MCF 10A (cell line): ENCODE data around the gene PIGA. TPM values are rescaled to one million over a fixed set of nuclear protein-coding genes. Genes with fewer than 3 reads are reported as not detected.
"Not testable (repeated sequence)": the region's sequence is repeated elsewhere in the genome, so short reads cannot be mapped to it uniquely, and the experiment has no call there.

Experiments used
- BruUV-seq: library from RNA; stranded (reverse); fragments of 400-500 nt; replicated peaks from 2 replicates; lab custom pipeline; 2021; lab: Mats Ljungman, UMichigan
- CTCF ChIA-PET: fragments of 300-600 bp; sonication (Branson Sonifier 250); formaldehyde crosslinking; extraction: SDS; loops from one replicate; lab custom pipeline; 2021; ENCODE audit warnings: antibody characterized with exemption, inconsistent platforms; lab: Yijun Ruan, JAX
- POLR2A ChIA-PET: fragments of 300-600, 350-650 bp; sonication (Branson Sonifier 250); formaldehyde crosslinking; extraction: SDS; loops from one replicate; lab custom pipeline; 2020; ENCODE audit warnings: antibody characterized with exemption, inconsistent platforms; lab: Yijun Ruan, JAX
- DNase-seq: peaks from one replicate; pipeline ENCODE4 v3.0.0-alpha.2; 2018; ENCODE audit not compliant: unreplicated experiment
- H3K27ac Mint-ChIP-seq: one replicate; pipeline ENCODE4 v1.8.0; 2022; ENCODE audit warnings: mild to moderate bottlenecking, low read depth, mixed read lengths; ENCODE audit not compliant: unreplicated experiment
- H3K27me3 Mint-ChIP-seq: one replicate; pipeline ENCODE4 v1.8.0; 2022; ENCODE audit warnings: mixed read lengths; ENCODE audit not compliant: insufficient read depth, unreplicated experiment
- H3K36me3 Mint-ChIP-seq: one replicate; pipeline ENCODE4 v1.8.0; 2022; ENCODE audit warnings: mild to moderate bottlenecking, moderate library complexity, mixed read lengths; ENCODE audit not compliant: insufficient read depth, unreplicated experiment
- H3K4me1 Mint-ChIP-seq: one replicate; pipeline ENCODE4 v1.8.0; 2022; ENCODE audit warnings: mixed read lengths; ENCODE audit not compliant: insufficient read depth, unreplicated experiment
- H3K4me3 Mint-ChIP-seq: one replicate; pipeline ENCODE4 v1.8.0; 2022; ENCODE audit warnings: mild to moderate bottlenecking, moderate library complexity, mixed read lengths; ENCODE audit not compliant: unreplicated experiment
- H3K9me3 Mint-ChIP-seq: one replicate; pipeline ENCODE4 v1.8.0; 2022; ENCODE audit warnings: mixed read lengths; ENCODE audit not compliant: unreplicated experiment
- intact Hi-C: fragments of 100-400 bp; cut with micrococcal nuclease; formaldehyde crosslinking; loops from 2 replicates; pipeline ENCODE4 v1.14.1; 2022
- total RNA-seq: library from RNA; stranded (reverse); gene quantifications from 2 replicates; pipeline ENCODE4 v1.2.3, GENCODE V29; 2022
- TF ChIP-seq, protein P1 (sequence below): fragments of 200-600 bp; IDR thresholded peaks from one replicate; pipeline ENCODE4 v1.8.0; 2022; ENCODE audit warnings: antibody characterized with exemption, mild to moderate bottlenecking; ENCODE audit not compliant: unreplicated experiment

Gene PIGA
- total RNA-seq, 1 experiment from 2014 or later = 17.3 TPM

DNA sequence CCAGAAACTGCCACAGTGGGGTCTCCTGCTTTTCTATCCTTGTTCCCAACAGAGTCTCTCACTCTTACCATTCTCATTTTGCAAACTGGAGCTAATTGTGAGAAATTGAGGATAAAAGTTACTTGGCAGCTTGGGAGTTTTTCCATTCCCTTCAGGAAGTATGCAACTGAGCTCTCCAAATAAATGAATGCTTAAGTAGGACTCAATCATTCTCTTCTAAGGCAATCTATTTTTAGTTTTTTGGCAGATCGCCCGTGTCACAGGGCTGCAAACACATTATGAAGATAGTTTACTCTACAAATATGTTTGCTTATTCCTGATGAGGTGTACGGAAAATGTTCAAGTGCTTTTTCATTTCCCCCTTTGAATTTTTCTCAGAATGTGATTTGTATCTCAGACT is 25.2 kb downstream of the PIGA start:
- Mint-ChIP-seq H3K27ac (no peak overlapping the region), H3K9me3 (no peaks in the 10 kb centered on the region), H3K36me3 (peaks cover 5% of the 10 kb centered on the region), H3K27me3 (peaks cover 33% of the 10 kb centered on the region), H3K4me1 (peaks cover 5% of the 10 kb centered on the region), H3K4me3 (no peak overlapping the region)
- no TSS peak for BruUV-seq
- peak; percentile 9 for DNase-seq
- ChIA-PET CTCF (interaction anchor here (1.0 to 4.8 kb wide), 2 partner anchors 10 to 157 kb away, joined by 4 to 28 read pairs; no protein-coding TSS in a partner anchor), POLR2A (interaction anchor here (0.6 kb wide), 1 partner anchor 1459 kb away, joined by 3 read pairs; no protein-coding TSS in a partner anchor)
- TF ChIP-seq, protein P1, sequence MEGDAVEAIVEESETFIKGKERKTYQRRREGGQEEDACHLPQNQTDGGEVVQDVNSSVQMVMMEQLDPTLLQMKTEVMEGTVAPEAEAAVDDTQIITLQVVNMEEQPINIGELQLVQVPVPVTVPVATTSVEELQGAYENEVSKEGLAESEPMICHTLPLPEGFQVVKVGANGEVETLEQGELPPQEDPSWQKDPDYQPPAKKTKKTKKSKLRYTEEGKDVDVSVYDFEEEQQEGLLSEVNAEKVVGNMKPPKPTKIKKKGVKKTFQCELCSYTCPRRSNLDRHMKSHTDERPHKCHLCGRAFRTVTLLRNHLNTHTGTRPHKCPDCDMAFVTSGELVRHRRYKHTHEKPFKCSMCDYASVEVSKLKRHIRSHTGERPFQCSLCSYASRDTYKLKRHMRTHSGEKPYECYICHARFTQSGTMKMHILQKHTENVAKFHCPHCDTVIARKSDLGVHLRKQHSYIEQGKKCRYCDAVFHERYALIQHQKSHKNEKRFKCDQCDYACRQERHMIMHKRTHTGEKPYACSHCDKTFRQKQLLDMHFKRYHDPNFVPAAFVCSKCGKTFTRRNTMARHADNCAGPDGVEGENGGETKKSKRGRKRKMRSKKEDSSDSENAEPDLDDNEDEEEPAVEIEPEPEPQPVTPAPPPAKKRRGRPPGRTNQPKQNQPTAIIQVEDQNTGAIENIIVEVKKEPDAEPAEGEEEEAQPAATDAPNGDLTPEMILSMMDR = no peak
- intact Hi-C loops = no loop called here

DNA sequence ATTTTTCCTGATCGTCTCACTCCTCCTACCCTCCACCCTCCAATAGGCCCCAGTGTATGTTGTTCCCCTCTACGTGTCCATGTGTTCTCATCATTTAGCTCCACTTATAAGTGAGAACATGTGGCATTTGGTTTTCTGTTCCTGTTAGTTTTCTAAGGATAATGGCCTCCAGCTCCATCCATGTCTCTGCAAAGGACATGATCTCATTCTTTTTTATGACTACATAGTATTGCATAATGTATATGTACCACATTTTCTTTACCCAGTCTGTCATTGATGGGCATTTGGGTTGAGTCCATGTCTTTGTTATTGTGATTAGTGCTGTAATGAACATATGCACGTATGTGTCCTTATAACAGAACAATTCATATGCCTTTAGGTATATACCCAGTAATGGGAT is 29.4 kb downstream of the PIGA start:
- H3K36me3 Mint-ChIP-seq, H3K4me1 Mint-ChIP-seq, H3K9me3 Mint-ChIP-seq, H3K4me3 Mint-ChIP-seq, H3K27ac Mint-ChIP-seq, CTCF ChIA-PET, POLR2A ChIA-PET, DNase-seq, BruUV-seq, intact Hi-C loops: not testable (repeated sequence)
- peaks cover 34% of the 10 kb centered on the region for H3K27me3 Mint-ChIP-seq

DNA sequence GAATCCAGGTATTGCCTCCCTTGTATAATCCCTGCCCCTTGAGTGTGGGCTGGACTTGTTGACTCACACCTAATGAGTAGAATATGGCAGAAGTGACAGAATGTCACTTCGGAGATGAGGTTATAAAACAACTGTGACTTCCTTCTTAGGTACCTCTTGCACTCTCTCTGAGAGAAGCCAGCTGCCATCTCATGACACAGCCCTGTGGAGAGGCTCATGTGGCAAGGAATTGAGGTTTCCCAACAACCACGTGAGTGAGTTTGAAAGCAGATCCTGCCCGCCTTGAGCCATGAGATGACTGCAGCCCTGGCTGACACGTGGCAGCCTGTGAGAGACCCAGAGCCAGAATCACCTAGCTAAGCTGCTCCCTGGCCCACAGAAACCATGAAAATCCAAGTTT is 33.4 kb downstream of the PIGA start:
- Mint-ChIP-seq H3K4me1 (peaks cover 5% of the 10 kb centered on the region), H3K27me3 (peaks cover 20% of the 10 kb centered on the region), H3K36me3 (no peaks in the 10 kb centered on the region), H3K4me3 (no peak overlapping the region), H3K9me3 (no peaks in the 10 kb centered on the region), H3K27ac (no peak overlapping the region)
- BruUV-seq = no TSS peak
- peak; percentile 50 for DNase-seq
- ChIA-PET POLR2A (interaction anchor here (1.2 to 1.4 kb wide), 3 partner anchors 27 to 258 kb away, joined by 3 read pairs; no protein-coding TSS in a partner anchor), CTCF (interaction anchor here (1.0 to 6.8 kb wide), 6 partner anchors 33 to 211 kb away, joined by 3 to 87 read pairs (median 3); no protein-coding TSS in a partner anchor)
- TF ChIP-seq, protein P1 = no peak
- intact Hi-C loops = loop anchor here (2.0 to 5.0 kb wide), 2 partner anchors 35 to 263 kb away; partner anchors contain the start of gene PIGA

DNA sequence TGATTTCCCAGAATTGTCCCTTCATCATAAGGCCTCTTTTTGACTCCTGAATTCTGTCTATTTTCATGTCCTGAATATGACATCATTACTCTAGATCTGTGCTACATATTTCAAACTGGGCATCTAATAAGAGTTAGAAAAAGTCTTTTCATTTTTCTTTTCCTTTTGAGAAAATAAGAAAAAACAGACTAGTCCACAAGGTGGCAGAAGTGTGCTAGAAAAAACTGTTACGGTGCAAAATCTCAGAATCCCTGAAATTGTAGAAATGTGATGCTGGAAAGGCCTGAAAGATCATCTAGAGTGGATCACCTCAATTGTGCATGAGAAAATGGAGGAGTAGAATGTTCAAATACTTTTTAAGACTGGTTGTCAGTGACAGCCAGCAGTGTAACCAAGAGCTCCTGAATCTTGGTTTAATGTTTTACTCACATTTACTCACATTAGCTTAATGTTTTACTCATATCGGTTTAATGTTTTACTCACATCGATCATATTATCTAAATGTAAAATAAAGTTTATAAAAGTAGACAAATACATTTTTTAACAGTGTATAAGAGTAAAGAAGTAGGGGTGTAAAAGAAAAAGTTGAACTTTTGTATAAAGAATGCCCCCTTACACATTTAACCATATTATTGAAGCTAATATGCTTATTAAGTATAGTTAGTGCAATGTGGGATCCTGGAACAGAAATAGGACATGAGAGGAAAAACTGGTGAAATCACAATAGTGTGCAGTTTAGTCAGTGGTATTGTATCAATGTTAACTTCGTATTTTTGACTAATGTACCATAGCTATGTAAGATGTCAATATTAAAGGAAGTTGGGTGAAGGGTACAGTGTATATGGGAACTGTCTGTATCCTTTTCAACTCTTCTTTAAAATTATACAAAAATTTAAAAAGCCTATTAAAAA is 35.1 kb downstream of the PIGA start:
- CTCF ChIA-PET = interaction anchor here (0.5 to 6.8 kb wide), 39 partner anchors 9 to 1101 kb away, joined by 3 to 87 read pairs (median 4); partner anchors contain the start of gene BMX

More for the DNA sequence above, 35.1 kb downstream of the PIGA start:
- POLR2A ChIA-PET = interaction anchor here (0.6 to 0.7 kb wide), 2 partner anchors 151 to 164 kb away, joined by 3 to 4 read pairs; no protein-coding TSS in a partner anchor
- no TSS peak for BruUV-seq
- peaks cover 20% of the 10 kb centered on the region for H3K27me3 Mint-ChIP-seq
- no peak overlapping the region for H3K4me3 Mint-ChIP-seq
- intact Hi-C loops = loop anchor here (1.0 to 5.0 kb wide), 3 partner anchors 37 to 265 kb away; partner anchors contain the start of gene PIGA
- no peaks in the 10 kb centered on the region for H3K4me1 Mint-ChIP-seq
- H3K36me3 Mint-ChIP-seq = no peaks in the 10 kb centered on the region
- H3K27ac Mint-ChIP-seq = no peak overlapping the region
- no peaks in the 10 kb centered on the region for H3K9me3 Mint-ChIP-seq
- TF ChIP-seq, protein P1 = peak; percentile 38
- DNase-seq = peak; percentile 33
